Left kidney (tissue), 2 donors: ENCODE data around the gene TEDC1. TPM values are rescaled to one million over a fixed set of nuclear protein-coding genes. Genes with fewer than 3 reads are reported as not detected.

Experiments used
- DNase-seq: peaks from one replicate; pipeline ENCODE4 v3.0.0-alpha.2; 2013
- polyA plus RNA-seq: library from polyadenylated mRNA; unstranded; fragments of 120-200 nt; gene quantifications from one replicate; pipeline ENCODE4 v1.2.1, GENCODE V29; 2013; ENCODE audit not compliant: insufficient read length

The TEDC1 gene
- polyA plus RNA-seq, 1 donor, result 5.6 TPM

DNA sequence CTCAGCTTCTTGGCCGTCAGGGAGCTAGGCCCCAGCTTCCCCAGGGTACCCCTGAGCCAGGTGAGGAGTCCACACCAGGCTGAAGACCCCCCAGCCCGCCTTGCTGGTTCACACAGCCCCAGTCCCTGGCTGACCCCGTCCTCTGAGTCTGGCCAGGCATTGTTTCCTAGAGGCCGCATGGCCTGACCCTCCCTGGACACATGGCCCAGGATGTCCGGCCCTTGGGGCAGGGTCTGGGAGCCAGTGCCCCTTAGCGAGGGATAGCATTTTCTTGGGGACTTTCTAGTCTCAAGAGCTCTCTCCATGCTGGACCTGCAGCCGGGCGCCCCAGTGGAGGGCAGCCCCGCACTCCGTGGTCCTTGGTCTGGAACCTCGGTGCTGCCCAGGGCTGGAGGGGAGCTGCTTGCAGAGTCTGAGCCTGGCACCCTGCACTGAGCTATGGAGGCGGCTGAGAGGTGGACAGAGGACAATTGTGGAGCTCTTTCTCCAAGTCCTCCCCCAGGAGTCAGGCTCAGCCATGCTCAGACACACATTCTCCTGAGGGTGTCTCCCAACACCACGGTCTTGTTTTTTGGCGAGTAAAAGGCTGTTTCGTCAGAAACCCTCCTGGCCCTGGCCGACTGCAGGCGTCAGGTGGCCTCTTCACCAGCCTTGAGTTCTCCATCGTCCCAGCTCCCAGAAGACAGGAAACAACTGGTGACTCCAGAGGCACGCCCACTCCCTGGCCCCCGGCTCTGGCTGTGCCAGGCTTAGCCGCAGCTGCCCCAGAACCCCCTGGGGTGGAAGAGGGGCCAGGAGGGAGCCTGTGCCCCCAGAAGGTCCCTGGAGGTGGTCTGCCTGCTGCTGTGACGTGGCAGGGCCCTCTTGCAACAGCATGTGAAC lies 34.1 kb upstream of the TEDC1 start:
- no peak for DNase-seq

DNA sequence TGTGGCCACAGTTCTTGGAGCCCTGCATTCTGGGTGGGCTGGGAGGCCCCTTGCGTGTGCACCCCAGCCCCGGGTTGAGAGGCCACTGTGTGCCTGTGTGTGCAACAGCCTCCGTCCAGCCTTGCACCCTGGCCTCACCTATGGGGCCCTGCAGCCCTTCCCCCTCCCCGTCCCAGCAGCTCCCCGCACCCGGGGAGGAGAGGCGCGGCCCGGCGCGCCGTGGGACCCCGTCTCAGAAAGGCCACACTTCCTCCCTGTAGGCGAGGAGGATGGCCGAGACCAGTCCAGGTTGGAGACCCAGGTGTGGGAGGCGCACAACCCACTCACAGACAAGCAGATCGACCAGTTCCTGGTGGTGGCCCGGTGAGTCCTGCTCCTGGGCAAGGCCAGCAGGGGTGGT lies 33.0 kb upstream of the TEDC1 start:
- DNase-seq, result no peak

DNA sequence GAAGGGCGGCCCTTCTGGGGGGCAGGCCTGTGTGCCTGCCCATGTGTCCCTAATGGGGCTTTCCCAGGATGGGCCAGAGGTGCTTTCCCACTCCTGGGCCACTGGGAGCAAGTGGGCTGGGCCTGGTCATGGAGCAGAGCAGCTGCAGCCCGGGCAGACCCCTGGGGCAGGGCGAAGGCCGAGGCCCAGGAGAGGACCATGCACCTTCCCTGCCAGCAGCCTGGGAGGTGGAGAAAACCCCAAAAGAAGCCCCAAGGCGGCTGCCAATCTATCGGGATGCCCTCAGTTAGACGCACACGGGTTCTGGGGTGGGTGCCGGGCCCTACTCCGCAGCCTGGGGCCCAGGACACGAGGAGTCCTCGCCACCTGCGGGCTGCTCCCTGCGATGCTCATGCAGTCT lies 32.5 kb upstream of the TEDC1 start:
- DNase-seq, result no peak

DNA sequence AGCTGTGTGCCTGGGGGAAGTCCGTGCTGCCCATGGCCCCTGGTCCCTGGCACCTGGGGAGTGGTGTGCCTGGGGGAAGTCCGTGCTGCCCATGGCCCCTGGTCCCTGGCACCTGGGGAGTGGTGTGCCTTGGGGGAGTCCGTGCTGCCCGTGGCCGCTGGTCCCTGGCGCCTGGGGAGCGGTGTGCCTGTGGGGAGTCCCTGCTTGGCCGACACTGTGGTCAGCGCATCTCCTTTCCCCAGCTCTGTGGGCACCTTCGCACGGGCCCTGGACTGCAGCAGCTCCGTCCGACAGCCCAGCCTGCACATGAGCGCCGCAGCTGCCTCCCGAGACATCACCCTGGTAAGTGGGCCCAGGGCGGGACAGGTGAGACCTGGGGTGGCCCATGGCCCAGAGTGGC lies 30.9 kb upstream of the TEDC1 start:
- no peak for DNase-seq

DNA sequence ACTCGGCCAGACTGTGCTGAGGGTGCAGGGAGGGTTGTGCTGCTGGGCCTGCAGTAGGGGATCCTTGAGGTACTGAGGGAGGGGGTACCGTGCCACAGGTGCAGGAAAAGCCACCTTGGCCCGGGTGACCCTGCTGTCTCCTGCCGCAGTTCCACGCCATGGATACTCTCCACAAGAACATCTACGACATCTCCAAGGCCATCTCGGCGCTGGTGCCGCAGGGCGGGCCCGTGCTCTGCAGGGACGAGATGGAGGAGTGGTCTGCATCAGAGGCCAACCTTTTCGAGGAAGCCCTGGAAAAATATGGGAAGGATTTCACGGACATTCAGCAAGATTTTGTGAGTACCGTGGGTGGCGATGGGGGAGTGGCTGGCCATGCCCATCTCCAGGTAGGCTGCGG lies 30.4 kb upstream of the TEDC1 start:
- no peak for DNase-seq

DNA sequence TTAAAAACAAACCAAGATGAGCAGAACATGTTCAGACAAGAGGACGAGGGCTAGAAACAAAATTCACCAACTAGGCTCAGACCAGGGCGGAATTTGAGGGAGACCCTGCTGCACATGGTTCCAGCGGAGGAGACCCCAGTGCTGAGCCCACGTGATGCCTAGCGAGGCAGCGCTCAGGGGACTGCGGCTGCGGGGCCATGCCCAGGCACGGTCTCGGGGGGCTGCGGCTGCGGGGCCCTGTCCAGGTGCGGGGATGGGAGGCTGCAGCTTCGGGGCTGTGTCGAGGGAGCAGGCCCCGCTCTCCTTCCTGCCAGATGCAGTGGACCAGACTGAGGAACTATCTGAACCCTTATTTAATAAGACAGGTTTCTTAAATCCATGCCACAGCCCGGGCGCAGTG lies 29.1 kb upstream of the TEDC1 start:
- no peak for DNase-seq

DNA sequence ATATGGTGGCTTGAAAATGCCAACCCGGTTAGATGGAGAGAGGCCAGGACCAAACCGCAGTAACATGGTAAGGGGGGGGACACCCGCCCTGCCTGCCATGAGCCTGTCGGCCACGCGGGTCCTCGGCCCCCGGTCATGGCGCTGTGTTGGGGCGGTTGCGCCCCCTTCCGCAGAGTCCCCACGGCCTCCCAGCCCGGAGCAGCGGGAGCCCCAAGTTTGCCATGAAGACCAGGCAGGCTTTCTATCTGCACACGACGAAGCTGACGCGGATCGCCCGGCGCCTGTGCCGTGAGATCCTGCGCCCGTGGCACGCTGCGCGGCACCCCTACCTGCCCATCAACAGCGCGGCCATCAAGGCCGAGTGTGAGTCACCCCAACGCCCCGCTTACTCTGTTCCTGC lies 26.5 kb upstream of the TEDC1 start:
- no peak for DNase-seq

DNA sequence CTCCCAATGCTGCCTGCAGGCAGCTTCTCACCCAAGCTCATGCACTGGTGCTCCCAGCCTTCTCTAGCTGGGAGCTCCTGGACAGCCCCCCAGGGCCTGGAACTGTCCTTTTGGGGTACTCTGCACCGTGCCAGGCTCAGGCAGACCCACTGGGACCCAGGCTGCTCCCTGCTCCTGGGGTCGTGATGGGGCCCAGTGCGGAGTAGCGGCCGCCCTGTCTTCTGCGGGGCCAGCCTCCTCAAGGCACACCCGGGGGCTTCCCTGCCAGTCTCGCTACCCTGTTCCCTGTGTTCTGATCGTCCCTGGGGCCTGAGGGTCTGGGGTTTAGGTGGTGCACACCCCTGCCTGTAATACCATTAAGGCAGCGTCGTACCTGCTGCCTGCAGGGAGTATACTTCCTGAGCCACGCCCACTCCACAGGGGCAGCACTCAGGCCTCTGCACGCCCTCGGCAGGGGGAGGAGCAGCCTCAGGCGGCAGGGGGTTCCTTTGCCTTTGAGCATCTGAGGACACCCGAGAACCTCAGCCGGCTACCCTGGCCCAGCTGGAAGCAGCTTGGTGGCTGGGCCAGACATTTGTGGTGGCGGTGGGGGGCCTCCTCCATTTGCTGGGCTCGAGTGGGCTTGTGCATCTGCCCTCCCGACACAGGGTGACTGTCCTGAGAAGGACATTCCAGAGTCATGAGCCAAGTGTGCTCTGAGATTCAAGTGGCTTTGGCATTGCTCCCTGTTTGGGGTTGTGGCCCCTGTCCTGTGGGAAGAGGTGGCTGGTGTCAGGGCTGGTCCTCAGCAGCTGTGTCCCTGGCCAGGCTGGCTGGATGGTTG lies 25.6 kb upstream of the TEDC1 start:
- no peak for DNase-seq

DNA sequence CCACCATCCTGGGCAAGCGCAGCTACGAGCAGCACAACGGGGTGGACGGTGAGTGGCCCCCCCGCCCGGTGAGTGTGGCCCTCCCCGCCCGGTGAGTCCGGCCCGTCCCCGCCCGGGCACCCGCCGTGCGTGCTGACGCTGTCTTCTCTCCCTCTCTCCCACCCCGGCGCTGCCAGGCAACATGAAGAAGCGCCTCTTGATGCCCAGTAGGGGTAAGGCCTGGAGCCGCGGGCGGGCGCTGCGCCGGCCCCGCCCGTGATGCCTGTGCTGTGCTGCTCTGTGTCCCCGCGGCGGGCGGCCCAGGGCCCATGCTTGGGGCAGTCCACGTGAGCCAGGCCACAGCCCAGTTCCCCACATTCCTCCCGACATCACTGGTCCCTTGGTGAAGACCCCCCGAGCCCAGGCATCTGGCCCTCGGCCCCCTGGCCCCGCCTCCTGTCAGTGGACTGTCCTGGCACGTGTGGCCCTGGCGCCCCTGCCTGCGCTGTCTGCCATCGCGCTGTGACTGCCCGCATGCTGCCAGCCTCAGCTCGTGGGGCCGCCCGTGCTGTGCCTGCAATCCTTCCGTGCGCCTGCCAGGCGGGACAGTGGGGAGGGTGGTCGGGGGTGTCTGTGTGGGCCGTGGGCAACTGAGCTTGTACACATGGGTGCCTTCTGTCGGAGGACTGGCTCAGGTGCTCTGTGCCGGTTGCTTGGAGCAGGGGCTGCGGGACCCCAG lies 24.4 kb upstream of the TEDC1 start:
- no peak for DNase-seq

DNA sequence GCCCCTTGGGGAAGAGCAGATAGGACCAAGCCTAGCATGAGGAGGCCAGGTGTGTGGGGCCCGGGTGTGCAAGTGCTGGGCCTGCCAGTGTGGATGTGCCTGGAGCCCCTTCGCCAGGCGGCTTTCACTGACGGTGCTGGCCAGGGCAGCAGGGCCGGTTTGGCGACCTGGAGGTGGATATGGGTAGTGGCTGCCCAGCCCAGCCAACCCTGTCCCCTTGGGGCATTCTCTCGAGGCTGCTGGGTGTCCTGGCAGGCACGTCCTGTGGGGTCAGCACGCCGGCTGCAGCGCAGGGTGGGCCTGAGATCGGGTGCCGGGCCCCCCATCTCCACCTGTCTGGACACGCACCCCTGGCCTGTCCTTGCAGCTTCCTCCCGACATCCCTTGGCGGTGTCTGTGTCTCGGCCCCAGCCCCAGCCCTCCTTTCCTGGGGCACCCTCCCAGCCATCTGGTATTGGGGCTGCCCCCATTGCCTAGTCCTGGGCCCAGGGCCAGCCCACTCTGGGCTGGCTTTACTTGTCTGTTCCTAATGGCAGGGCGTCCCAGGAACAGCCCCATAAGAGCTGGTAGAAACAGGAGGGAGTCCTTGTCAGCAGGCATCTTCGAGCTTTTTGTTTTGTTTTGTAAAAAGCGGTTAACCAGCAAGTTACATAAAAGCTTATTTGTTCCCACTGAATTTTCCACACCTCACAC lies 23.7 kb upstream of the TEDC1 start:
- no peak for DNase-seq

DNA sequence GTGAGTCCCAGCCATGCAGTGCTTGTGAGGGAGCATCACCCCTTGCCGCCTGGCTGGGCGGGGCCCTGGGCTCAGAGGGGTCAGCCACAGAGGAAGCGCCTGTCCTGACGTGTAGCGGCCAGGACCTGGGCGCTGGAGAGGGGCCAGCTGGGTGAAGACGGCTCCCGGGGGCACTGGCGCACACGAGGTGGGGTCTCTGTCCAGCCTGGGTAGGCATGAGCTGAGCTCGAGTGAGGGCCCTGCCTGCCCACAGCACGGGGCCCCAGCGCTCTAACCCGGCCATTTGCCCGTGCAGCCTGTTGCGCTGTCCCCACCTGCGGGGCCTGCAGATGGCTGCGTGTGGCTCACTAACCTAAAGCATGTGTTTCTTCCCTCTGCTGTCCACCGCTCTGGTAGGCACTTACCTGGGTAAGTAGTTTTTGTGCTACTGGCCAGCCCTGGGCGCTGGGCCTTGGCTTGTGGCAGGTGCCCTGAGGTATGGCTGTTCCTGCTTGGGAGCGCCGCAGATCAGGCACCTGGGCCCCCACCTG lies 23.0 kb upstream of the TEDC1 start:
- no peak for DNase-seq

DNA sequence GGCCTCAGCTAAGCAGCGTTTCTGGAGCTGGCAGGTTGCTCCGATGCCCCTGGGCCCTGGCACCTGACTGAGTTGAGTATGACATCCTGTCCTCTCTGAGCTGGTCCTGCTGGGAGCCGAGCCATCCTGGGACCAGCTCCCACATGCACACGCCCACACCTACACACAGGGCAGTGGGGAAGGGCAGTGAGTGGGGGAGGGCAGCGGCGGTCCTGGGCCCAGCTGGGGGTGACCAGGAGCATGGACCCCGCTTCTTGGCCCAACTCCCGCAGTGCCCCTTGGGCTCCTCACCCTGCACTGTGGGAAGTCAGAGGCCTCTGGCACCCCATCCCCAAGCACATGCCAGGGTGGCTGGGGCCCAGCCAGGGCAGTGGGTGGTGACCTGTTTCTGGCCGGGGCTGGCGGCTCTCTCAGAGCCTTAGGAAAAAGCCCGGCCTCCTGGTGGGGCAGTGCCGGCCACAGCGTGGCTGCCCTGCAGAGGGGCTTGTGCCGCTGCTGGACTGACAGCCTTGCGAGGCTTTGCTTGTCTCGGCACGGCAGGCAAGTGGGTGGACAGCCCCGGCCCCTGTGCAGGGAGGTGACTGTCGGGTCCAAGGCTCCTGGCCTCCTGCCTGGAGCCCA lies 22.3 kb upstream of the TEDC1 start:
- no peak for DNase-seq

DNA sequence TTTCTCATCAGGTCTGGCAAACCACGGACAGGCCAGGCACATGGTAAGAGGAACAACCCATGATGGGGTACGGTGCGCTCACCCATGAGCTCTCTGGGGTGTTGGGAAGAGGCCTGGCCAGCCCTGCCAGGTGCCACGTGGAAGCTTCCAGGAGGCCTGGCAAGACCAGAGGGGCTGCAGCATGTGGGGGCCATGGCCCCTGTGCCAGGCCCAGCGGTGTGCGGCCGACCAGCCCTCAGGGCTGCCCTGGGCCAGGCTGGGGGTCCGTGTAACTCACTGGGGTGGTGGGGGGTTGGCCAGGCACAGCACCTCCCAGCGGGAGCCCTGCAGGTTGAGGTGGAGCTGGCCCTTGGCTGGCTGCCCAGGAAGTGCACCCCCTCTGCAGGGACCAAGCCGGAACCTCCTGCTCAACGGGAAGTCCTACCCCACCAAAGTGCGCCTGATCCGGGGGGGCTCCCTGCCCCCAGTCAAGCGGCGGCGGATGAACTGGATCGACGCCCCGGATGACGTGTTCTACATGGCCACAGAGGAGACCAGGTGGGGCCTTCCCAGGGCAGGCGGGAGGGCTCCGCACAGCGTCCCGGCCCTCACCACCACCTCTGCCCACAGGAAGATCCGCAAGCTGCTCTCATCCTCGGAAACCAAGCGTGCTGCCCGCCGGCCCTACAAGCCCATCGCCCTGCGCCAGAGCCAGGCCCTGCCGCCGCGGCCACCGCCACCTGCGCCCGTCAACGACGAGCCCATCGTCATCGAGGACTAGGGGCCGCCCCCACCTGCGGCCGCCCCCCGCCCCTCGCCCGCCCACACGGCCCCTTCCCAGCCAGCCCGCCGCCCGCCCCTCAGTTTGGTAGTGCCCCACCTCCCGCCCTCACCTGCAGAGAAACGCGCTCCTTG lies 21.3 kb upstream of the TEDC1 start:
- DNase-seq, result peak; percentile 36

DNA sequence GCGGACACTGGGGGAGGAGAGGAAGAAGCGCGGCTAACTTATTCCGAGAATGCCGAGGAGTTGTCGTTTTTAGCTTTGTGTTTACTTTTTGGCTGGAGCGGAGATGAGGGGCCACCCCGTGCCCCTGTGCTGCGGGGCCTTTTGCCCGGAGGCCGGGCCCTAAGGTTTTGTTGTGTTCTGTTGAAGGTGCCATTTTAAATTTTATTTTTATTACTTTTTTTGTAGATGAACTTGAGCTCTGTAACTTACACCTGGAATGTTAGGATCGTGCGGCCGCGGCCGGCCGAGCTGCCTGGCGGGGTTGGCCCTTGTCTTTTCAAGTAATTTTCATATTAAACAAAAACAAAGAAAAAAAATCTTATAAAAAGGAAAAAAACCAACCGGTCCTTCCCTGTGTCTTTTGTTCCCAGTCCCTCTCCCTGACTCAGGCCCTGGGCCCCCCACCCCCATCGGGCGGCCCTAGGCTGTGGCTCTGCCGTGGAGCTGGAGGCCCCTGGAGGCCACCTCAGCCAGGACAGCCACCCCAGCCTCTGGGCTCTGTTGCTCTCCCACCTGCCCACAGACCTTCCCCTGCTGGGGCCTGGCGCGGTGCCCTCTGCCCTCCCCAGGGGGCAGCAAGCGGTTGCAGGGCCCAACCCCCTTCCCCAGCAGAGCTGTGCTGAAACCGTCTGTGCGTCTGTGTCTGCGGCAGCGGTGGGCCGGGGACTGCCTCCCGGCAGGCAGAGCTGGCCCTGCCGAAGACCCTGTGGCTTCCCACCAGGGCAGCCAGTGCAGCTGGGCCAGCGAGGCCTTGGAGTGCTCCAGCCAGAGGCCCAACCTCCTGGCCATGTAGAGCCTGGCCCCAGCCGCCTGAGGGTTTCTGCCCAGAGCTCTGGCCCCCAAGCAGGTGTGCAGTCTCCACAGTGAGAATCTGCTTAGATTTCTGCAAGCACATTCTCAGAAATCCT lies 20.4 kb upstream of the TEDC1 start:
- peak; percentile 24 for DNase-seq

DNA sequence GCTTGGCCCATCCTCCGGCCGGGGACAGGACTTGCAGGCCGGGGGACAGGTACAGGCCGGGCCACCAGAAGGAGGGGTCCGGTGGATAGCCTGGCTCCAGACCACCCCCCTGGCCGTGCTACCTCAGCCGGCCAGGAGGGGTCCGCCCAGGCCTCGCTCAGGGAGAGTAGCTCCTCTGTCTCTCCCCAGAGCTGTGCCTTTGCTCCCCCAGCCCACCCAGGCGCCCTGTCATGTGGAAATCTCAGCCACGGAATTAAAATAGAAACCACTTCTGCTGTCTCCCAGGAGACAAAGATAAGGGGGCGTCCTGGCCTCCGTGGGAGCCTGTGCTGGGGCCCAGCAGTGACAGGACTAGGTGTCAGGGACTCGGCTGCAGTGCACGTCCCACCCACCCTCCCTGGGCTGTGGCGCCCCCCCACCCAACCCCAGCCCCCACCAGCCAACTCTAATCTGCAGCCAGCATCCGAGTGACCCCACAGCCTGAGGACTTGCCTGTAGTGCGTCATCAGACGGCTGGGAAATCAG lies 19.7 kb upstream of the TEDC1 start:
- DNase-seq, result no peak

DNA sequence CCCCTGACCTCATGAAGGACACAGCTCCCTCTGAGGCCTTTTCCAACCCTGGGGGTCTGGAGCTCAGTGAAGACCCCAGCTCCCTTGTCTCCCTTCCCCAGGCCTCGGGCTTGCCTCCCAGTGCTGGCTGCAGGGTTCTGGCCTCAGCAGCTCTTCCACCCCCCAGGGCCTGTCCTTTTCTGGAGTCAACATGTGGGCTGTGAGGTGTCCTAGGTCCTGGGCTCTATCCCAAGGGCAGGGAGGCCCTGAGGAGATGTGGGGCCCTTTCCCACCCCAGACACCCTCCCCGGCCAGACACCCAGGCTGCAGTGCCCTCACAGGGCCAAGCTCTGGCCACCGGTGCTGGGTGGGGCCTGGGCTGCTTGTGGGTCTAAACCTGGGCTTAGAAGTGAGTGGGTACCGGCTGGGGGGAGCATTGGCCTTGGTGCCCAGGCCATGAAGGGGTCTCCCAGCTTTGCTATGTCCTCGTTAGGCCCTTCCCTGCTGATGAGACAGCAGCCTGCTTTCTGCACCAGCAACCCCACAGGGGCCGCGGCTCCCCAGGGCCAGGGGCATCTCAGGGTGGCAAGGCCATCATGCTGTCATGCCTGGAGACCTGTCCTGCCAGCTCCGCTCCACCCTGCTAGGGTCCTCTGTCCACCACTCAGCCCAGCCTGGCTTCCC lies 19.1 kb upstream of the TEDC1 start:
- DNase-seq, result no peak

DNA sequence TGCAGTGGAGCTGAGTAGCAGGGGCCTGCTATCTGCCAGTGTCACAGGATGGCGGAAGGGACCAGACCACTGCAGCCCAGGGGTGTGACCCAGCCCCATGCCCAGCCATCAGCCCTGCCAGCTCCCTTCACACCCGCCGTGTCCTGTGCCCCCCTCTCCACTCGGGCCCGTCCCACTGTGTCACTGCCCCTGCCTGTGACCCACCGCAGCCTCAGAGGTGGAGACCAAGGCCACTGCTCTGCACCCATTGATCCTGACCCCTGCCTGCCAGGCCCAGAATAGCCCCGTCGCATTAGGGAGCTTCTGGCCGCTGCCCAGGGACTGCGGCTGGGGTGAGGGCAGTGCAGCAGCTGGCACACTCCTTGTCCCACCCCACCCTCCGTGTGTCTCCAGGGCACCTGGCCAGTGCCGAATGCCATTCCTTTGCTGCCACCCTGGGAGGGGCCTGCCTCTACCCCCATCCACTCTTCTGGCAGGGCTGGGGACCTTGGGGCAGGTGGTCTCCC lies 18.5 kb upstream of the TEDC1 start:
- no peak for DNase-seq

DNA sequence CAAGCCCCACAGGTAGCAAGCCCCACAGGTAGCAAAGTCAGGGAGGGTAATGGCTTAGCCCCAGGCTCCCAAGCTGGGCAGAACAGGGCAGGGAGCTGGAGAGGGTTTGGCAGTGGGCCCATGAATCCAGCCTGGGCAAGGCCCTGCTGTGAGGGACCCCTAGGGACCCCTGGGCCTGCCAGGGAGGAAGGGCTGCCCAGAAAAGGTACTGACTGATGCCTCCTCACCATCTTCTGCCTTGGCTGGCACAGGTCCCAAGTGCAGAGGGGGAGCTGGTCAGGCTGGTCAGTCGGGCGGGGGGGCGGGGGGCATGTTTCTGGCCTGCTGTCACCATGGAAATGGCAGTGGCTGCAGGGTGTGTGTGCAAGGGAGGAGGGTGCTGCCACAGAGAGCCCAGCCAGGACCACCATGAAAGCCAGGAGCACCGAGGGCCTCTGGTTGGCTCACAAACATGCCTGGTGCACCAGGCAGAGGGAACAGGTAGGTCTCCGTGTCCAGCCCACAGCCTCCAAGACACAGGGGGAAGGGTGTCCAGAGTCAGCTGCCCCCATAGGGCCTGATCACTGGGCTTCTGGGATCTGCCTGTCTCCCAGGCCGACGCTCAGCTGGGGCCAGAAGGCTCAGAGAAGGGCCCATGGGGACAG lies 17.9 kb upstream of the TEDC1 start:
- no peak for DNase-seq
